MCF 10A (cell line): ENCODE measurements around the gene ZFHX2. TPM values are rescaled to one million over a fixed set of nuclear protein-coding genes. Genes with fewer than 3 reads are reported as not detected.
A peak's percentile ranks its signal among the peaks of the same experiment; 100 is the strongest.

Experiments used
- BruUV-seq: library from RNA; stranded (reverse); fragments of 400-500 nt; replicated peaks from 2 replicates; lab custom pipeline; 2021; lab: Mats Ljungman, UMichigan
- CTCF ChIA-PET: fragments of 300-600 bp; sonication (Branson Sonifier 250); formaldehyde crosslinking; extraction: SDS; loops from one replicate; lab custom pipeline; 2021; ENCODE audit warnings: antibody characterized with exemption, inconsistent platforms; lab: Yijun Ruan, JAX
- POLR2A ChIA-PET: fragments of 300-600, 350-650 bp; sonication (Branson Sonifier 250); formaldehyde crosslinking; extraction: SDS; loops from one replicate; lab custom pipeline; 2020; ENCODE audit warnings: antibody characterized with exemption, inconsistent platforms; lab: Yijun Ruan, JAX
- DNase-seq: peaks from one replicate; pipeline ENCODE4 v3.0.0-alpha.2; 2018; ENCODE audit not compliant: unreplicated experiment
- H3K27ac Mint-ChIP-seq: one replicate; pipeline ENCODE4 v1.8.0; 2022; ENCODE audit warnings: mild to moderate bottlenecking, low read depth, mixed read lengths; ENCODE audit not compliant: unreplicated experiment
- H3K27me3 Mint-ChIP-seq: one replicate; pipeline ENCODE4 v1.8.0; 2022; ENCODE audit warnings: mixed read lengths; ENCODE audit not compliant: insufficient read depth, unreplicated experiment
- H3K36me3 Mint-ChIP-seq: one replicate; pipeline ENCODE4 v1.8.0; 2022; ENCODE audit warnings: mild to moderate bottlenecking, moderate library complexity, mixed read lengths; ENCODE audit not compliant: insufficient read depth, unreplicated experiment
- H3K4me1 Mint-ChIP-seq: one replicate; pipeline ENCODE4 v1.8.0; 2022; ENCODE audit warnings: mixed read lengths; ENCODE audit not compliant: insufficient read depth, unreplicated experiment
- H3K4me3 Mint-ChIP-seq: one replicate; pipeline ENCODE4 v1.8.0; 2022; ENCODE audit warnings: mild to moderate bottlenecking, moderate library complexity, mixed read lengths; ENCODE audit not compliant: unreplicated experiment
- H3K9me3 Mint-ChIP-seq: one replicate; pipeline ENCODE4 v1.8.0; 2022; ENCODE audit warnings: mixed read lengths; ENCODE audit not compliant: unreplicated experiment
- intact Hi-C: fragments of 100-400 bp; cut with micrococcal nuclease; formaldehyde crosslinking; loops from 2 replicates; pipeline ENCODE4 v1.14.1; 2022
- total RNA-seq: library from RNA; stranded (reverse); gene quantifications from 2 replicates; pipeline ENCODE4 v1.2.3, GENCODE V29; 2022
- TF ChIP-seq, protein P1 (sequence below): fragments of 200-600 bp; IDR thresholded peaks from one replicate; pipeline ENCODE4 v1.8.0; 2022; ENCODE audit warnings: antibody characterized with exemption, mild to moderate bottlenecking; ENCODE audit not compliant: unreplicated experiment

The ZFHX2 gene
- total RNA-seq, 1 experiment from 2014 or later, result 1.8 TPM

DNA sequence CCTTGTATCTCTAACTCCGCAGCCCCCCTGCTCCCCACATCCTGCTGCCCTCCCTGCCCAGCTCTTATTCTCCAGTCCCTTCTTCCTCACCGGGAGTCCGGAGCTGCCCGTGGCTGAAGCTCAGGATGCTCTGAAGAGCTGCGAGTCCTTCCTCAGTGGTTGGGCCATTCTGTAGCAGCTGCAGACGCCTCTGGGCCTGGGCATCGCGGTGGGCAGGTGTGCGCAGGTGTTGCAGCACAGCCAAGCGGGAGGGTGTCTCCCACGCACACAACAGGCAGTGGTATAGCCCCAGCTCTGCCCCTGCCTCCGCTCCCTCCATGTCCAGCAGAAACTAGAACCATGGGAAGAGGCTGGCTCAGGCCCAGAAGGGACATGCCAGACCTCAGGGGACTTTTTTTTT, 20.2 kb downstream of the ZFHX2 start:
- TF ChIP-seq, protein P1, sequence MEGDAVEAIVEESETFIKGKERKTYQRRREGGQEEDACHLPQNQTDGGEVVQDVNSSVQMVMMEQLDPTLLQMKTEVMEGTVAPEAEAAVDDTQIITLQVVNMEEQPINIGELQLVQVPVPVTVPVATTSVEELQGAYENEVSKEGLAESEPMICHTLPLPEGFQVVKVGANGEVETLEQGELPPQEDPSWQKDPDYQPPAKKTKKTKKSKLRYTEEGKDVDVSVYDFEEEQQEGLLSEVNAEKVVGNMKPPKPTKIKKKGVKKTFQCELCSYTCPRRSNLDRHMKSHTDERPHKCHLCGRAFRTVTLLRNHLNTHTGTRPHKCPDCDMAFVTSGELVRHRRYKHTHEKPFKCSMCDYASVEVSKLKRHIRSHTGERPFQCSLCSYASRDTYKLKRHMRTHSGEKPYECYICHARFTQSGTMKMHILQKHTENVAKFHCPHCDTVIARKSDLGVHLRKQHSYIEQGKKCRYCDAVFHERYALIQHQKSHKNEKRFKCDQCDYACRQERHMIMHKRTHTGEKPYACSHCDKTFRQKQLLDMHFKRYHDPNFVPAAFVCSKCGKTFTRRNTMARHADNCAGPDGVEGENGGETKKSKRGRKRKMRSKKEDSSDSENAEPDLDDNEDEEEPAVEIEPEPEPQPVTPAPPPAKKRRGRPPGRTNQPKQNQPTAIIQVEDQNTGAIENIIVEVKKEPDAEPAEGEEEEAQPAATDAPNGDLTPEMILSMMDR, result no peak
- CTCF ChIA-PET, result interaction anchor here (0.6 to 5.5 kb wide), 3 partner anchors 8 to 212 kb away, joined by 3 to 33 read pairs (median 5); no protein-coding TSS in a partner anchor

DNA sequence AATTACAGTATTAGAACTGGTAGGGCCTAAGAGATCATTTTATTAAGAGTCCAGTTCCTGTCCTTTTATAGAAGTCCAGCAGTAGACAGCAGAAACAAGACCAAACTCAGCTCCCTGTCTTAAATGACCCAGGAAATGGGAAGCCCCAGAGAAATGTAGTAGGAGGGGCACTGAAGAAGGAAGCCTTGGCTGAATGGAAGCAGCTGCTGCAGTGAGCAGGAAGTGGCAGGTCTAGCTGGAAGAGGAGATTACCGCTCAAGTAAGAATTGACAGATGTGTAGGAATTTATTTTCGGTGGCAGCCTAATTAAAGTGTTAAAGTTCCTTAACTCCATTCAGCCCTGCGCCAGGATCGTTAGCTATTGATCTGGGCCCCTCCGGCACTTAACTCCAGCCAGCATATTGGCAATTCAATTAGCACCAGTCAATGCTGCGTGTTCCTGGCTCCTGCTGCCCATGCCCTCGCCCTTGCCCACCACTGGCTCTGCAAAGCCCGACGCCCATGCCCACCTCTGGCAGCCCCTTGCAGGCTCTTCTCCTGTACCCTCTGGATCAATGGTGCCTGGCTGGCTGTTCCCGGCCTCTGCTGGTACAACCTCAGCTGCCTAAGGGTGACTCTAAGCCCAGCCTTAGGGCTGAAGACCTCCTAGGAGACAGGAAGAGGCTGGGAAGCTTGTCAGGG, 21.1 kb downstream of the ZFHX2 start:
- Mint-ChIP-seq H3K4me1 (no peaks in the 10 kb centered on the region), H3K4me3 (no peak overlapping the region), H3K27ac (no peak overlapping the region), H3K27me3 (no peaks in the 10 kb centered on the region), H3K36me3 (peaks cover 9% of the 10 kb centered on the region), H3K9me3 (no peaks in the 10 kb centered on the region)
- no TSS peak for BruUV-seq
- TF ChIP-seq, protein P1, result no peak
- intact Hi-C loops, result no loop called here
- DNase-seq, result no peak
- CTCF ChIA-PET, result interaction anchor here (0.7 to 5.5 kb wide), 5 partner anchors 9 to 563 kb away, joined by 3 to 33 read pairs (median 4); no protein-coding TSS in a partner anchor
- POLR2A ChIA-PET, result interaction anchor here (0.7 to 1.1 kb wide), 2 partner anchors 9 to 43 kb away, joined by 3 read pairs; no protein-coding TSS in a partner anchor

More for the DNA sequence above, 20.2 kb downstream of the ZFHX2 start:
- POLR2A ChIA-PET, result interaction anchor here (1.1 kb wide), 1 partner anchor 8 kb away, joined by 3 read pairs; no protein-coding TSS in a partner anchor
- no peaks in the 10 kb centered on the region for H3K4me1 Mint-ChIP-seq
- intact Hi-C loops, result no loop called here
- no peaks in the 10 kb centered on the region for H3K9me3 Mint-ChIP-seq
- no peak overlapping the region for H3K4me3 Mint-ChIP-seq
- no peak for DNase-seq
- H3K36me3 Mint-ChIP-seq, result peaks cover 9% of the 10 kb centered on the region
- no peak overlapping the region for H3K27ac Mint-ChIP-seq
- H3K27me3 Mint-ChIP-seq, result no peaks in the 10 kb centered on the region
- BruUV-seq, result no TSS peak

DNA sequence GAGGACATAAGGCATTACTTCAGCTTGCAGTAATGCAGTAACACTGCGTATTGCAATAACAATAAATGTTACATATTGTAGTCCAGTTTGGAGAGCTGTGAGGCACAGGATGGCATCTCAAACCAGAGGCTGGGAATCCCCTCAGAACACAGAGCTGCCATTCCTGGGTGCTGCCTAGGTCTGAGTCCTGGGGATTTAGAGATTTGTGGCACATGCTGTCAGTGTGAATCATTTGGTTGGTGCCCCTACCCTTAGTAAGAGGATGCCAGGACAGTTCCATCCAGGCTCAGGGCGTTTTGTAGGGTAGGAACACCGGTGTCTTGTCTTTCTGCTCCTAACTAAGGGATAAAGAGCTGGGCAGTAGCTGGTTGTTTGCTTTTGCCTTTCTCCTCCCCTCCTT, 22.5 kb downstream of the ZFHX2 start:
- TF ChIP-seq, protein P1, result no peak
- H3K27ac Mint-ChIP-seq, result no peak overlapping the region
- H3K4me1 Mint-ChIP-seq, result no peaks in the 10 kb centered on the region
- H3K27me3 Mint-ChIP-seq, result no peaks in the 10 kb centered on the region
- H3K36me3 Mint-ChIP-seq, result peaks cover 14% of the 10 kb centered on the region
- H3K4me3 Mint-ChIP-seq, result no peak overlapping the region
- BruUV-seq, result no TSS peak
- ChIA-PET POLR2A (no interaction called here), CTCF (interaction anchor here (0.6 to 5.5 kb wide), 12 partner anchors 9 to 1550 kb away, joined by 3 to 33 read pairs (median 3); no protein-coding TSS in a partner anchor)
- no peak for DNase-seq
- H3K9me3 Mint-ChIP-seq, result no peaks in the 10 kb centered on the region
- intact Hi-C loops, result no loop called here

DNA sequence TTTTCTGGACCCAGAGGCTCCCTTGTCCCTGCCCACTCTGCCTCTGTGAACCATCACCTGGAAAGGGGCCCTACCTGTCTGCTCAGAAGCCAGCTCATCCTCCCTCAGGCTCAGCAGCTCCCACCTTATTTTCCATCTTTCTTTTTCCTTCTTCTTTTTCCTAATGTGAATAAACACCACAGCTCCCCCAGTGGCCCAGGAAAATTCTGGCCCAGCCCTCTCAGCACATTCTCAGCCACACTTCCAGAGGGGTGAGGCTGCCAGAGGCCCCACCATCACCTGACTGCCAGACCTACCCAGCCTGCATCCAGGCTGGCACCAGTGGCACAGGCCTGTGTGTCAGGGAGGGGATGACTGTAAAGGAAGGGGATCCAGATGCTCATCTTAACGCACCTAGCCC, 23.0 kb downstream of the ZFHX2 start:
- CTCF ChIA-PET, result interaction anchor here (0.6 to 5.5 kb wide), 10 partner anchors 9 to 1550 kb away, joined by 3 to 33 read pairs (median 3); no protein-coding TSS in a partner anchor
- no peak overlapping the region for H3K4me3 Mint-ChIP-seq
- POLR2A ChIA-PET, result interaction anchor here (0.6 kb wide), 1 partner anchor 8 kb away, joined by 3 read pairs; no protein-coding TSS in a partner anchor
- DNase-seq, result no peak
- no TSS peak for BruUV-seq
- TF ChIP-seq, protein P1, result peak; percentile 7
- H3K27me3 Mint-ChIP-seq, result no peaks in the 10 kb centered on the region
- H3K4me1 Mint-ChIP-seq, result no peaks in the 10 kb centered on the region
- intact Hi-C loops, result no loop called here
- H3K27ac Mint-ChIP-seq, result no peak overlapping the region
- peaks cover 14% of the 10 kb centered on the region for H3K36me3 Mint-ChIP-seq
- H3K9me3 Mint-ChIP-seq, result no peaks in the 10 kb centered on the region
